IgD-negative memory B cell (primary cell): ENCODE results near the gene SBNO2. TPM values are rescaled to one million over a fixed set of nuclear protein-coding genes. Genes with fewer than 3 reads are reported as not detected.

Experiments used
- H3K27ac Mint-ChIP-seq, 3 donors: one replicate each; pipeline ENCODE4 v1.8.0; 2020 to 2022; ENCODE audit warnings: mild to moderate bottlenecking in 3 of 3, mixed read lengths in 3 of 3, moderate library complexity in 1 of 3
- H3K27me3 Mint-ChIP-seq: one replicate; pipeline ENCODE4 v1.8.0; 2021; ENCODE audit warnings: mixed read lengths
- H3K36me3 Mint-ChIP-seq: one replicate; pipeline ENCODE4 v1.8.0; 2020; ENCODE audit warnings: mild to moderate bottlenecking, mixed read lengths
- H3K4me1 Mint-ChIP-seq, 3 donors: one replicate each; pipeline ENCODE4 v1.8.0; 2020 to 2022; ENCODE audit warnings: mixed read lengths in 3 of 3, mild to moderate bottlenecking in 1 of 3
- H3K4me3 Mint-ChIP-seq, 4 donors: one replicate each; pipeline ENCODE4 v1.8.0; 2020 to 2022; ENCODE audit warnings: mild to moderate bottlenecking in 4 of 4, mixed read lengths in 4 of 4, moderate library complexity in 3 of 4
- H3K9me3 Mint-ChIP-seq, 3 donors: one replicate each; pipeline ENCODE4 v1.8.0; 2020 to 2021; ENCODE audit warnings: mixed read lengths in 3 of 3, mild to moderate bottlenecking in 1 of 3
- polyA plus RNA-seq: library from polyadenylated mRNA; unstranded; fragments of 300-500 nt; fragmentation: Illumina TruSeq; gene quantifications from one replicate; pipeline ENCODE4 v1.2.3, GENCODE V29; 2021

SBNO2 gene
- polyA plus RNA-seq, 1 donor from 2014 or later, result 2.1 TPM

DNA sequence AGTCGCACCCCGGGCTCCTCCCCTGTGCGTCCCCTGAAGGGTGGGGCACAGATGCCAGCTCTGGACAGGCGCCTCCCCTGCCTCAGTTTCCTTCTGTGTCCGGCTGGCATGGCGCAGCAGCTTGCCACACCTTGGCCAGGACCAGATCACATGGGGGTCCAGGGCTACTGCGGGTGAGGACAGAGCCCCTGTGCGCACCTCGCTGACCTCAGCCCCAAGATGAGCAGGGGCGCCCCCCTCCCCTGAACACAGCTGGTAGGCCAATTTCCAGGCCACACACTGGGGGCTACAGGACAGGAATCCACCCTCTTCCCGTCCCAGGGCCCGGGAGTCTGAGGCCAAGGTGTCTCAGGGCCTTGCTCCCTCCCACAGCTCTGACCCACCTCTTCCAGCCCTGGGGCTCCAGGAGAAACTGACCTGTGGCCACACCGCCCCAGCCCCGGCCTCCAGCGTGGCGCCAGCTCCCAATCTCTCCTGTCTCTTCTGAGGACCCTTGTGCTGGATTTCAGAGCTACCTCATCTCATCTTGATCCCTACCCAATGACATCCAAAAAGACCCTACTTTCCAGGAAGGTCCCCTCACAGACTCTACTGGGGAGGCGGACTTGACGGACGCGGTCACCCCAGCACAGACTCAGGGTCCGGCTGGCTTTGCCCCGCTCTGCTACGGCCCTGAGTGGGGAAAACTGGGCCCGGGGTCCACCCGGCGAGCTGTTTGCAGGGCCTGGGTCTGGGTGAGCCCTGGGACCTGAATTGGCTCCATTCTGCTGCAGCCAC is 28.2 kb downstream of the SBNO2 start:
- Mint-ChIP-seq H3K27me3 (no peaks in the 10 kb centered on the region), H3K27ac (peak overlapping the region in 1 of 3 donors; percentile 16), H3K36me3 (peaks cover 3% of the 10 kb centered on the region), H3K9me3 (no peaks in the 10 kb centered on the region), H3K4me1 (peaks cover 0 to 1% (median 1%) of the 10 kb centered on the region in 3 donors), H3K4me3 (peak overlapping the region in 1 of 4 donors; percentile 28)

DNA sequence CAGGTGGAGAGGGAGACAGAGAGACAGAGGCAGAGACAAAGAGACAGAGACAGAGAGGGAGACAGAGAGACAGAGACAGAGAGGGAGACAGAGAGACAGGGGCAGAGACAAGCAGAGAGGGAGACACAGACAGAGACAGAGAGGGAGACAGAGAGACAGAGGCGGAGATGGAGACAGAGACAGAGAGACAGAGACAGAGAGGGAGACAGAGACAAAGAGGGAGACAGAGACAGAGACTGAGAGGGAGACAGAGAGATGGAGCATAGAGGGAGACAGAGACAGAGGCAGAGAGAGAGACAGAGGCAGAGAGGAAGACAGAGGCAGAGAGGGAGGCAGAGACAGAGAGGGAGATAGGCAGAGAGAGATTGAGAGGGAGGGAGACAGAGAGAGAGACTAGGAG is 29.3 kb downstream of the SBNO2 start:
- no peaks in the 10 kb centered on the region for H3K9me3 Mint-ChIP-seq
- peak overlapping the region; percentile 53 to 92 (median 77) for H3K27ac Mint-ChIP-seq
- no peaks in the 10 kb centered on the region for H3K27me3 Mint-ChIP-seq
- H3K4me3 Mint-ChIP-seq, result no peak overlapping the region
- peaks cover 0 to 1% (median 1%) of the 10 kb centered on the region in 3 donors for H3K4me1 Mint-ChIP-seq
- H3K36me3 Mint-ChIP-seq, result peaks cover 6% of the 10 kb centered on the region

DNA sequence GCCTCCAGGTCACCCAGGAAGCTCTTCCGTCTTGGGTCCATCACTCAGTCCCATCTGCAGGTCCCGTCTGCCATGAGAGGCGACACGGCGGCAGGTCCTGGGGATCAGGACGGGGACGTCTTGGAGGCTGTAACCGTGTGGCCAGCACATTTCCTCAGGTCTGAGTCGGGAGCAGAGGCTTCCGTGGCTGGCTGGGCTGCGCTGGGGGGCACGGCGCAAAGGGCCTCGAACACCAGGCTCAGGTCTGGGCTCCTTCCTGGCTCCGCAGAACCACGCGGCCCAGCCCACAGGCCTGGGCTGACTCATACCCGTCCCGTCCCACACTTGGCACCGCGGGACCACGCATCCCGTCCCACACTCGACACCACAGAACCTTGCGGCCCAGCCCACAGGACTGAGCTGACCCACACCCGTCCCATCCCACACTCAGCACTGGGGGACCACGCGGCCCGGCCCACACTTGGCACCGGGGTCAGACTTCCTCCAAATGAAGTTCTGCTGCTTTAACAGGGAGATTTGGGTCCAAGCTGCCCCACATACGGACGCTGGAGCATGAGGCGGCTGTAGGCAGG is 30.2 kb downstream of the SBNO2 start:
- Mint-ChIP-seq H3K27me3 (no peaks in the 10 kb centered on the region), H3K4me1 (peaks cover 0 to 1% (median 1%) of the 10 kb centered on the region in 3 donors), H3K9me3 (no peaks in the 10 kb centered on the region), H3K27ac (peak overlapping the region in 1 of 3 donors; percentile 77), H3K4me3 (no peak overlapping the region), H3K36me3 (peaks cover 8% of the 10 kb centered on the region)

DNA sequence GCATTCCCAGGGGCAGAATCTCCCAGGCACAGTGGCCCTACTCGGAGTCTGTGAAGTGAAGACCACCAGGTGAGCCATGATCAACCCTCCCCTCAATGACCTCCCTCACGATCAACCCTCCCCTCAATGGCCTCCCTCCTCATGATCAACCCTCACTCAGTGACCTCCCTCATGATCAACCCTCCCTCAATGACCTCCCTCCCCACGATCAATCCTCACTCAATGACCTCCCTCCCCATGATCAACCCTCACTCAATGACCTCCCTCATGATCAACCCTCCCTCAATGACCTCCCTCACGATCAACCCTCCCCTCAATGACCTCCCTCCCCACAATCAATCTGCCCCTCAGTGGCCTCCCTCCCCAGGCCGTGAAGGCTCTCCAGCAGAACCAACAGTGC is 32.1 kb downstream of the SBNO2 start:
- no peaks in the 10 kb centered on the region for H3K27me3 Mint-ChIP-seq
- H3K4me1 Mint-ChIP-seq, result peaks cover 0 to 1% (median 1%) of the 10 kb centered on the region in 3 donors
- H3K27ac Mint-ChIP-seq, result peak overlapping the region in 1 of 3 donors; percentile 25
- no peaks in the 10 kb centered on the region for H3K9me3 Mint-ChIP-seq
- no peak overlapping the region for H3K4me3 Mint-ChIP-seq
- H3K36me3 Mint-ChIP-seq, result peaks cover 8% of the 10 kb centered on the region

DNA sequence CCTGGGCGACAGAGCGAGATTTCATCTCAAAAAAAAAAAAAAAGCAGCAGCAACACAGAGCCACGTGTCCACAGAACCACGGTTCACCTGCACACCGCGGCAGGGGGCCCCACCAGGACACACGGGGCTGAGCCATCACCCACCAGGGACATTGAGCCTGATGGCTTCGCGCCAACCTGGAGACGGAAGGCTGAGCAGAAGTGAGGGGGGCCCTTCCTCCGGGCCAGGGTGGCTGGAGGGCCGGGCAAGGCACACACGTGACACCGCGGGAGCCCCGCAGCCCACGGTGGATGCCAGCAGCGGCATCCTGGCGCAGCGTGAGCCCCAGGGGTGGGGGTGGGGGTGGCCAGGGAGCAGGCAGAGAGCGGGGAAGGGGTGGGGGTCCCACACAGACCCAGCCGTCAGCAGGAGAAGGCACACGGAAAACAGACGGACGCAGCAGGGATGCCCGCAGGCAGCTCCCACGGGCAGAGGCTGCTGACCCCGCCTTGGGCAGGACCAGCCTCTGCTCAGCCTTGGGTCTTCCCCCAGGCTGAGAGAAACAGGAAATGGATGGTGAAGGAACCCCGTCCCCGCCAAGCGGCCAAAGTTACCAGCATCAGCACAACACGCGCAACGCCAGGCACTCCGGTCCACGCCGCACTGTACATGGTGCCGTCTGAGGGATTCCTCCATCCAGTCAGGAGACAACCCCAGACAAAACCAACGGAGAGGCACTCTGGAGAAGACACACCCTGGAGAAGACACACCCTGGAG is 33.6 kb downstream of the SBNO2 start:
- Mint-ChIP-seq H3K27ac (no peak overlapping the region), H3K27me3 (no peaks in the 10 kb centered on the region), H3K4me1 (peaks cover 0 to 5% (median 1%) of the 10 kb centered on the region in 3 donors), H3K9me3 (no peaks in the 10 kb centered on the region), H3K4me3 (peak overlapping the region in 1 of 4 donors; percentile 37), H3K36me3 (peaks cover 8% of the 10 kb centered on the region)

DNA sequence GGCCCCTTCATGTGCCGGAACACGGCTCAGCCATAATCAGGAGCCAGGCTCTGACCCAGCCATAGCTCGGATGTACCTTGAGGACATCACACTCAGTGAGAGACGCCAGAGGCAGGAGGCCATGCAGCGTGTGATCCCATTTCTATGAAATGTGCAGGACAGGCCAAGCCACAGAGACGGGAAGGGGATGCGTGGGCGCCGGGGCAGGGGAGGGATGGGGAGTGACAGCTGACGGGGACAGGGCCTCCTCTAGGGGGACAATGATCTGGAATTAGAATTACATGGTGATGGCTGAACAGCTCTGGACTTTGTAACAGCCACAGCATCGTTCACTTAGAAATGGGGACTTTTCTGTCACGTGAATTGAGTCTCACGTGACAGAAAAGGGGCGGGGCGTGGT is 34.9 kb downstream of the SBNO2 start:
- Mint-ChIP-seq H3K36me3 (peaks cover 5% of the 10 kb centered on the region), H3K9me3 (no peaks in the 10 kb centered on the region), H3K4me1 (peaks cover 0 to 4% (median 0%) of the 10 kb centered on the region in 3 donors), H3K4me3 (no peak overlapping the region), H3K27me3 (no peaks in the 10 kb centered on the region), H3K27ac (peak overlapping the region in 1 of 3 donors; percentile 60)

DNA sequence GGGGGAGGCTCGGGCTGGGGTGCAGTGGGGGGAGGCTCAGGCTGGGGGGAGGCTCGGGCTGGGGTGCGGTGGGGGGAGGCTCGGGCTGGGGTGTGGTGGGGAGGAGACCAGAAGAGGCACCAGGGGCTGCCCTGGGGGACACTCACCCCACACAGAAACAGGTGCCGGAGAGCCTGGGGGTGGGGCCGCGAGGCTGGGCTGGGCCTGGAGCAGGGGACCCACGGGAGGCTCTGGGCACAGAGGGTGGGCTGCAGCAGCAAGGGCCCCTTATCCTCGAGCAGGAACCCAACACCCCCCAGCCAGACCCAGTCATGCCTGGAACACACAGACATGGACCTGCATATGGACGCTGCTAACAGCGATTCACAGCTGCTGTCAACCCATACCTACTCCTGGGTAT is 35.9 kb downstream of the SBNO2 start:
- Mint-ChIP-seq H3K9me3 (no peaks in the 10 kb centered on the region), H3K4me1 (peaks cover 4 to 7% (median 5%) of the 10 kb centered on the region in 3 donors), H3K27me3 (no peaks in the 10 kb centered on the region), H3K4me3 (no peak overlapping the region), H3K36me3 (peaks cover 5% of the 10 kb centered on the region), H3K27ac (no peak overlapping the region)

DNA sequence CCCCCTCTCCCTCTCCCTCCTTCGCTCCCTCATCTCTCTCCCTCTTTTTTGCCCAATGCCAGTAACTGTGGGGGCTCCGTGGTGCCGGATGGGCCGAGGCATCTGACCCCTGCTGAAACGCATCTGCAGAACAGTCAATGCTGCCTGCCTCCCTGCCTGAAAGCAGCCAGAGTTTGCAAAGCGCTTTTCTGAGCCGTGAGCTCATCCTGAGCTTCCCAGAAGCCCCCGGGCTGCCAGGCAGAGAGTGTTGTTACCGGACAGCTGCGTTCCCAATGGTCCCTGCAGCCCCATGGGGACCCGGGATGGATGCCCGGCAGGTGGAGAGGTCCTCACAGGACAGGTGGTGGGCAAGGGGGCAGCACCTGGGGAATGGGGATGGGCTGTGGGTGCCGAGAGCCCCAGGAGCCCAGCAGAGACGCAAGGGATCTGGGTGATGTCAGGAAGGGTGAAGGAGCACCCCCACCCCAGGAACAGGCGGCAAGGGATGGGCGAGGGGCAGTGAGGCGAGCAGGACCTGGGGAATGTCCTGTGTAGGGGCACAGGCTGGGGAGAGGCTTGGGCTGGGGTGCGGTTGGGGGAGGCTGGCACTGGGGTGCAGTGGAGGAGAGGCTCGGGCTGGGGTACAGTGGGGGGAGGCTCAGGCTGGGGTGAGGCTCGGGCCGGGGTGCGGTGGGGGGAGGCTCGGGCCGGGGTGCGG is 37.3 kb downstream of the SBNO2 start:
- Mint-ChIP-seq H3K4me1 (peaks cover 4 to 7% (median 5%) of the 10 kb centered on the region in 3 donors), H3K27ac (no peak overlapping the region), H3K4me3 (peak overlapping the region in 1 of 4 donors; percentile 38), H3K27me3 (no peaks in the 10 kb centered on the region), H3K36me3 (peaks cover 5% of the 10 kb centered on the region), H3K9me3 (no peaks in the 10 kb centered on the region)

DNA sequence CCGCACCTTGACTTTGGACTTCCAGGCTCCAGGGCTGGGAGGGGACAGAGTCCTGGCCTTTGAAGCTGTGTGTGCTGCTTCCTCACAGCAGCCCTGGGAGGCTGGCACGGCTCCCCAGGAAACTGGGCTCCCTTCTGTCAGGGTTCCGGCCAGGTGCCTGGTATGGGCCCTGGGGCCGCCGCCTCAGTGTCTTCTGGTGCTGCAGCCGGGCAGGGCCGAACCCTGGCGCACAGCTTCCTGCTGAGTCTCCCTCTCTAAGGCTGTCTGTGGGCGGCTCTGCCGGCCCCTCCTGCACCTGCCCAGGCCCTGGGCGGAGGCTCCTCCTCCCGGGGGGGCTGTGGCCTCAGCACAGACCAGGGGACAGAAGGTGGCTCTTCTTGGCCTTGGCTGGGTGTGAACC is 37.9 kb downstream of the SBNO2 start:
- Mint-ChIP-seq H3K4me1 (peaks cover 4 to 7% (median 5%) of the 10 kb centered on the region in 3 donors), H3K27ac (no peak overlapping the region), H3K4me3 (peak overlapping the region in 1 of 4 donors; percentile 38), H3K36me3 (peaks cover 5% of the 10 kb centered on the region), H3K27me3 (no peaks in the 10 kb centered on the region), H3K9me3 (no peaks in the 10 kb centered on the region)

DNA sequence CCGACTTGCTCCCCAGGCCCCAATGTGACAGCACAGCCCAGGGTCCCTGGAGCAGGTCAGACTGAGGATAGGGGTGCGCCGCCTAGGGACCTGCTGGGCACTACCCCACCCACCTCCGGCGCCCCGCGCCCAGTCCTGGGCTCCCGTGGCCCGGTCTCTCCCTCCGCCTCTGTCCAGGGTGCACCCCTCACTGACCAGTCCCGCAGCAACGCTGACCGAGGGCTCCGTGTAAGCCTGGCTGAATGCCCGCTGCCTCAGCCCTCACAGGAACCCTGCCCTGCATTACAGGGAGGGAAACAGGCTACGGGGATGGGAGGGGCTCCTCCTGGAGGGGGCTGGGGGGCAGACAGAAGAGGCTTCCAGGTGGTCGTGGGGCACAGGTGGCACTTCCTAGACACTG is 38.6 kb downstream of the SBNO2 start:
- H3K36me3 Mint-ChIP-seq, result peaks cover 5% of the 10 kb centered on the region
- no peaks in the 10 kb centered on the region for H3K9me3 Mint-ChIP-seq
- H3K4me3 Mint-ChIP-seq, result no peak overlapping the region
- peak overlapping the region in 2 of 3 donors; percentile 71 to 83 for H3K27ac Mint-ChIP-seq
- no peaks in the 10 kb centered on the region for H3K27me3 Mint-ChIP-seq
- H3K4me1 Mint-ChIP-seq, result peaks cover 10 to 12% (median 10%) of the 10 kb centered on the region in 3 donors

DNA sequence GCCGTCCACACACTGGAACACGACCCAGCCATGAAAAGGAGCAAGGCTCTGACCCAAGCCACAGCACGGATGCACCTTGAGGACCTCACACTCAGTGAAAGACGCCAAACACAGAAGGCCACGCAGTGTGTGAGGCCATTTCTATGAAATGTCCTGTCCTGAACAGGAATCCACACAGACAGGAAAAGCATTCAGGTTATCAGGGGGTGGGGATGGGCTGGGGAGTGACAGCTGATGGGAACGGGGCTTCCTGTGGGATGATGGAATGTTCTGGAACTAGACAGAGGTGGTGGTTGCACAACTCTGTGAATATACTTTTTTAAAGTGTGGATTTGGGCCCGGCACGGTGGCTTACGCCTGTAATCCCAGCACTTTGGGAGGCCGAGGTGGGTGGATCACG is 39.6 kb downstream of the SBNO2 start:
- H3K27ac Mint-ChIP-seq, result peak overlapping the region in 1 of 3 donors; percentile 25
- H3K9me3 Mint-ChIP-seq, result no peaks in the 10 kb centered on the region
- H3K4me1 Mint-ChIP-seq, result peaks cover 12 to 17% (median 15%) of the 10 kb centered on the region in 3 donors
- no peak overlapping the region for H3K4me3 Mint-ChIP-seq
- no peaks in the 10 kb centered on the region for H3K27me3 Mint-ChIP-seq
- peaks cover 2% of the 10 kb centered on the region for H3K36me3 Mint-ChIP-seq

DNA sequence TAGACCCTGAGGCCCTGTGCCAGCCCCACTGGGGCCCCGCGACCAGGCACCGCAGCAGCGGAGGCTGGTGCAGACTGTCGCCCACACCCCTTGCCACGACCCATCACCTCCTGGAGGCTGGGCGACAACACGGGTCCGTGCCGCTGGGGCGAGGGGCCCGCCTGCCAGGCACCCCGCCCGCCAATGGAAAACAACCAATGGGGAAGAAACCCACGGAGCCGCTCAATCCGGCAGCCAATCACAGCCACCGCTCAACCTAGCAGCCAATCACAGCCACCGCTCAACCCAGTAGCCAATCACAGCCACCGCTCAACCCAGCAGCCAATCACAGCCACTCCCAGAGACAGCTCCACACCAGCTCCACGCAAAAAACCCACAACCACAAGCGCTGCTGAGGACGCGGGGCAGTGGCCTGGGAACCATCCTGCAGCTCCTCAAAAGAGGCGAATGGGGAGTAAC is 40.6 kb downstream of the SBNO2 start:
- Mint-ChIP-seq H3K4me3 (peak overlapping the region; percentile 83 to 91 (median 88)), H3K9me3 (no peaks in the 10 kb centered on the region), H3K36me3 (no peaks in the 10 kb centered on the region), H3K27ac (peak overlapping the region; percentile 90 to 95 (median 93)), H3K27me3 (no peaks in the 10 kb centered on the region), H3K4me1 (peaks cover 12 to 18% (median 17%) of the 10 kb centered on the region in 3 donors)

DNA sequence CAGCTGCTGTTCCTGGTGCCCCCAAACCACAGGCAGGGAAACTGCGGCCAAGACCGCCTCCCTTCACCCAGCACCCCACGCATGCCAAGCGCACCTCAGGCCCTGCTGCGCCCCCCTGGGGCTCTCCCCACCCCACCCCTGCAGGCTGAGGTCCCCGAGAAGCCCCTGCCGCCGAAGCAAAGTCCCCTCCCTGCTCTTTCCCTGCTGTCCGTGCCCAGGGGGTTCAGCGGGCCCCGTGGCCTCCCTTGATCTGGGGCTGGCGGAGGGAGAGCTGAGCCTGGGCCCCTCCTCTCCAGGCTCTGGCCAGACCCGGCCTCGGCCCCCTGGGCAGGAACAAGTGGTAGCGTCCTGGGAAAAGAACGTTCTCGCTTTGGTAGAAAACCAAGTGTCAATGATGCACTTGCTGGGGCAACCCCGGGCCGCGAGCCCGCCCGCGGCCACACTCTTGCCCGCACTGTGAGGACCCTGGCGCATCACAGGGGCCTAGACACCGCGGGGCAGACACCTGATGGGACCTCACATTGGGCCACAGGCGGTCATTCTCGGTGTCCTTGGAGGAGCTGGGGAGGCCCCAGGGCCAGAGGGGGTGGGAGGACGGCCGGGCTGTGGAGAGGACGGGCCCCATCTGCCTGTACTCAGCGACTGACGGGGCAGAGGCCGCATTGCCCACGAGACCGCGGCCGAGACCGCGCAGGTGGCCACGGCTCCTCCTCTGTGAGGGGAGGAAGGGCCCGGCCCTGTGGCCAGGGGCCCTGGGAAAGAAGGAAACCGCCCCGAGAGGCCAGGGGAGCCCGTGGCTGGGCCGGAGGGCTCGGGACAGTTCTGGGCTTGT is 41.3 kb downstream of the SBNO2 start:
- no peaks in the 10 kb centered on the region for H3K27me3 Mint-ChIP-seq
- H3K4me3 Mint-ChIP-seq, result peak overlapping the region; percentile 83 to 93 (median 90)
- H3K4me1 Mint-ChIP-seq, result peaks cover 12 to 18% (median 17%) of the 10 kb centered on the region in 3 donors
- H3K36me3 Mint-ChIP-seq, result no peaks in the 10 kb centered on the region
- H3K27ac Mint-ChIP-seq, result peak overlapping the region; percentile 90 to 95 (median 93)
- H3K9me3 Mint-ChIP-seq, result no peaks in the 10 kb centered on the region
